Naive thymus-derived CD4-positive, alpha-beta T cell (primary cell): ENCODE measurements around the gene AP1M1. TPM values are rescaled to one million over a fixed set of nuclear protein-coding genes. Genes with fewer than 3 reads are reported as not detected.

Source experiments
- ATAC-seq: fragments of 150-1000 bp; cut with Tn5 transposase; 2 replicates; pipeline ENCODE4 v1.10.0; 2021; ENCODE audit warnings: mild to moderate bottlenecking, moderate library complexity
- CTCF ChIA-PET: fragments of 350-600 bp; sonication (Branson Sonifier 250); formaldehyde crosslinking; loops from one replicate; lab custom pipeline; 2021; ENCODE audit warnings: antibody characterized with exemption; lab: Charles Lee
- POLR2A ChIA-PET: fragments of 350-600 bp; sonication (Branson Sonifier 250); formaldehyde crosslinking; loops from one replicate; lab custom pipeline; 2021; ENCODE audit warnings: antibody characterized with exemption, inconsistent platforms; lab: Charles Lee
- DNase-seq, 9 donors: peaks; one replicate each; pipeline versions ENCODE4 v3.0.0 to v3.0.0-alpha.2; 2020 to 2022; ENCODE audit warnings: mixed read lengths in 1 of 9
- H3K27ac ChIP-seq: one replicate; pipeline ENCODE4 v1.7.0; 2013; ENCODE audit warnings: mild to moderate bottlenecking, low read depth, low read length, moderate library complexity
- H3K27me3 ChIP-seq, 2 donors: one replicate each; pipeline ENCODE4 v1.7.0; 2013; ENCODE audit warnings: low read length in 2 of 2, mild to moderate bottlenecking in 2 of 2, moderate library complexity in 2 of 2; ENCODE audit not compliant: control insufficient read depth in 2 of 2, insufficient read depth in 2 of 2
- H3K36me3 ChIP-seq, 3 experiments: 1 replicate in 2 of 3; 2 replicates in 1 of 3; pipeline ENCODE4 v1.7.0; 2013; ENCODE audit warnings: low read length in 3 of 3, mild to moderate bottlenecking in 3 of 3, moderate library complexity in 1 of 3; ENCODE audit not compliant: insufficient read depth in 3 of 3, control insufficient read depth in 2 of 3
- H3K4me1 ChIP-seq, 2 donors: one replicate each; pipeline ENCODE4 v1.7.0; 2013; ENCODE audit warnings: low read length in 2 of 2, mild to moderate bottlenecking in 2 of 2, moderate library complexity in 1 of 2; ENCODE audit not compliant: control insufficient read depth in 2 of 2, insufficient read depth in 2 of 2
- H3K4me3 ChIP-seq: 2 replicates; pipeline ENCODE4 v1.7.0; 2013; ENCODE audit warnings: mild to moderate bottlenecking, low read length
- H3K9me3 ChIP-seq, 3 experiments: 1 replicate in 2 of 3; 2 replicates in 1 of 3; pipeline ENCODE4 v1.7.0; 2013; ENCODE audit warnings: low read length in 3 of 3; ENCODE audit not compliant: control insufficient read depth in 2 of 3
- H3K27ac Mint-ChIP-seq, 9 donors: one replicate each; pipeline ENCODE4 v1.8.0; 2020 to 2022; ENCODE audit warnings: mixed read lengths in 9 of 9, mild to moderate bottlenecking in 8 of 9, moderate library complexity in 5 of 9, inconsistent platforms in 2 of 9
- H3K27me3 Mint-ChIP-seq, 5 donors: one replicate each; pipeline ENCODE4 v1.8.0; 2021 to 2022; ENCODE audit warnings: mixed read lengths in 5 of 5, mild to moderate bottlenecking in 1 of 5
- H3K36me3 Mint-ChIP-seq, 5 donors: one replicate each; pipeline ENCODE4 v1.8.0; 2020 to 2022; ENCODE audit warnings: mixed read lengths in 5 of 5, mild to moderate bottlenecking in 3 of 5, inconsistent platforms in 1 of 5
- H3K4me1 Mint-ChIP-seq, 7 donors: one replicate each; pipeline ENCODE4 v1.8.0; 2020 to 2022; ENCODE audit warnings: mixed read lengths in 7 of 7, mild to moderate bottlenecking in 3 of 7, inconsistent platforms in 1 of 7
- H3K4me3 Mint-ChIP-seq, 10 donors: one replicate each; pipeline ENCODE4 v1.8.0; 2020 to 2022; ENCODE audit warnings: mild to moderate bottlenecking in 10 of 10, mixed read lengths in 10 of 10, moderate library complexity in 6 of 10, inconsistent platforms in 2 of 10
- H3K9me3 Mint-ChIP-seq, 11 donors: one replicate each; pipeline ENCODE4 v1.8.0; 2020 to 2022; ENCODE audit warnings: mixed read lengths in 11 of 11, mild to moderate bottlenecking in 4 of 11, inconsistent platforms in 1 of 11, moderate library complexity in 1 of 11
- intact Hi-C, 2 donors: fragments of 100-400 bp; cut with micrococcal nuclease; formaldehyde crosslinking; loops; one replicate each; pipeline ENCODE4 v1.15.1; 2023
- polyA plus RNA-seq, 2 donors: library from polyadenylated mRNA; unstranded; fragments of 300-500 nt; fragmentation: Illumina TruSeq; gene quantifications; one replicate each; pipeline ENCODE4 v1.2.3, GENCODE V29; 2021
- total RNA-seq, 6 experiments: library from RNA in 5 of 6; stranded (reverse) in 5 of 6; gene quantifications; 1 replicate in 5 of 6; 2 replicates in 1 of 6; pipeline ENCODE4 v1.2.3 and lab custom pipeline; 2021 to 2026

Gene AP1M1
- total and polyA plus RNA-seq, 7 experiments from 2014 or later = 94.9 to 169 (median 134) TPM

- H3K4me1 Mint-ChIP-seq = peaks cover 0 to 4% (median 0%) of the 10 kb centered on the region in 7 donors
- POLR2A ChIA-PET = no interaction called here
- DNase-seq = no peak
- Histone ChIP-seq H3K27me3 (no peaks in the 10 kb centered on the region), H3K27ac (no peak overlapping the region), H3K4me1 (no peaks in the 10 kb centered on the region), H3K36me3 (no peaks in the 10 kb centered on the region), H3K4me3 (no peak overlapping the region), H3K9me3 (no peaks in the 10 kb centered on the region)
- H3K27ac Mint-ChIP-seq = no peak overlapping the region
- peaks cover 0 to 3% (median 0%) of the 10 kb centered on the region in 11 donors for H3K9me3 Mint-ChIP-seq
- H3K4me3 Mint-ChIP-seq = no peak overlapping the region
- no peaks in the 10 kb centered on the region for H3K36me3 Mint-ChIP-seq
- ATAC-seq = no peak
- CTCF ChIA-PET = interaction anchor here (0.6 kb wide), 1 partner anchor 876 kb away, joined by 3 read pairs; no protein-coding TSS in a partner anchor
- intact Hi-C loops = no loop called here
- peaks cover 0 to 25% (median 0%) of the 10 kb centered on the region in 5 donors for H3K27me3 Mint-ChIP-seq
Measured at GRCh38 chr19:16295057-16295456, 97.3 kb downstream of the AP1M1 start.

Other genes with a start within 250 kb of the AP1M1 start
- gene OR10H4, start 248.9 kb upstream of the AP1M1 start, total RNA-seq = not detected
- gene OR10H4, start 248.9 kb upstream of the AP1M1 start, polyA plus RNA-seq = not detected
- 100 to 1,000 TPM in 3 of 5 experiments, 10 to 100 TPM in 2; 65.8 to 435 (median 126) TPM for gene TPM4, start 121.4 kb upstream of the AP1M1 start, total RNA-seq
- gene TPM4, start 121.4 kb upstream of the AP1M1 start, polyA plus RNA-seq = 10 to 100 TPM; 28.2 to 43.5 TPM
- 100 to 1,000 TPM in 2 of 5 experiments, 10 to 100 TPM in 3; 64.4 to 154 (median 74.5) TPM for gene RAB8A, start 86.0 kb upstream of the AP1M1 start, total RNA-seq
- 10 to 100 TPM; 61.8 to 82.2 TPM for gene RAB8A, start 86.0 kb upstream of the AP1M1 start, polyA plus RNA-seq
- 10 to 100 TPM; 20.0 to 60.0 (median 46.4) TPM for gene HSH2D, start 54.2 kb upstream of the AP1M1 start, total RNA-seq
- gene HSH2D, start 54.2 kb upstream of the AP1M1 start, polyA plus RNA-seq = 10 to 100 TPM in 1 of 2 donors, 1 to 10 TPM in 1; 7.2 to 17.8 TPM
- gene CIB3, start 24.4 kb upstream of the AP1M1 start, total RNA-seq = not detected
- gene CIB3, start 24.4 kb upstream of the AP1M1 start, polyA plus RNA-seq = not detected
- gene FAM32A, start 12.5 kb upstream of the AP1M1 start, total RNA-seq = 10 to 100 TPM; 45.9 to 69.4 (median 65.9) TPM
- gene FAM32A, start 12.5 kb upstream of the AP1M1 start, polyA plus RNA-seq = 100 to 1,000 TPM; 139 to 177 TPM
- gene KLF2, start 126.9 kb downstream of the AP1M1 start, total RNA-seq = 100 to 1,000 TPM; 195 to 630 (median 466) TPM
- gene KLF2, start 126.9 kb downstream of the AP1M1 start, polyA plus RNA-seq = 100 to 1,000 TPM; 119 to 149 TPM